GM18519 (cell line): ENCODE results near the gene TAX1BP1.

Source experiments
- ATAC-seq: cut with Tn5 transposase; IDR thresholded peaks from one replicate; pipeline ENCODE4 v1.9.1; 2021; ENCODE audit warnings: mild to moderate bottlenecking, moderate library complexity; ENCODE audit not compliant: unreplicated experiment, low FRiP score

TAX1BP1 gene

DNA sequence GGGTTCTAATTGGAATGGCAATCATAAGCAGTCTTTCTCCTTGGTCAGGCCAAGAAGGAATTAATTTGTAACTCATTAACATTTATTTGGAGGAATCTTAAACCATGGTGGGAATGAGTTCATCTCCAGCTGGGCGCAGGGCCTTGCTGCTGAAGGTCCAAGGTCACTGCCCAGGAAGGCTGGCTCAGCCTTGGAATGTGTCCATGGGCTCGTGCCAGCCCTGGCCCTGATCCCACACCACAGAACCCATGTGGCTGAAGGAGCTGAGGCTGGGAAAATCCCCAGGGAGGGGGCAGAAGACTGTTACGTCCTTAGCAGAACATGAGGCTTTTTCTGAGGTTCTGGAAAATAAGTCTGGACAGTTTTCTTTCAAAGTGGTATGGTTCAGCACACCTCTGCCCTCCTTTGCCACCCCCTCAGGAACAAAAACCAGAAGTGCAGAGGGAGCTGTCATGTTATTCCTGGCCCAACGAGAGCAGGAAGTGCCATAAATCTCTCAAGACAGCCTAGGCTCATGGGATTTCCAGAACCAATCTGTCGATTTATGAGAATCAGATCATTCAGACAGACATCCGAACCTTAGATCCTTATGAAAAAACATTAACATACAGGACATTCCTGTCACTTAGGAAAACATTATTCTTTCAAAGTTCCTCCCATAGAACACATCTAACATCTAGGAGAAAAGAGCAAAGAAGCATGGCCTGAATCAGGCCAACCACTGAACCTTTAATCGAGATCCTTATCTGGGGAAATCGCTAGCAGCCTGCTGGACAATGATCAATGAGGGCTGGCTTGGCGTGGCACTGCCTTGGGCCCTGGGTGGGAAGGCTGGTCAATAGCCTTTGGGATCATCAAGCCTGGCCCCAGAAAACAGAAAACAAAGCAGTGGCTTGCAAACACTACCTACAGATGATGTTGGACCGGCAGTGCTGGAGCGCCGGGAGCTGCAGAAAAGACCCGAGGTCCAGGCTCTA, 134.3 kb downstream of the TAX1BP1 start:
- no peak for ATAC-seq

GRCh38 chr7:27875061-27875460, 135.1 kb downstream of the TAX1BP1 start:
- no peak for ATAC-seq

DNA sequence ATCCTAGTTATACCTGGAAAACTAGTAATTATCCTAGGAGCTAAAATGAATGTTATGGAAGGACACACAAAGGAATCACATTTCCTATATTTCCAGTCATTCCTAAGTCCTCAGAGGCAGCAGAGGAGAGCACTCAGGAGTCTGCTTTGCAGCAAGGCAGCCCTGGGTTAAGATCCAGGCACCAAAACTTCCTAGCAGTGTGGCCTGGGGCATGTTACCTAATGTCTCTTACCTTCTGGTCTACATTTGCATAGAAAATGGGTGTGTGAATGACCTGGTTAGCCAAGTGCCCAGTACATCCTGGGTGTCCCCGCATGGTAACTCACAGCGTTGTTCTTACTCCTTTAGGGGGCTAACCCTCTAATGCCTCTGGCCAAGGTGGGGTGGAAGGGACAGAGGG, 135.9 kb downstream of the TAX1BP1 start:
- no peak for ATAC-seq

GRCh38 chr7:27876756-27877155, 136.8 kb downstream of the TAX1BP1 start:
- no peak for ATAC-seq
